ENCODE results near the gene CDC14A.

DNA sequence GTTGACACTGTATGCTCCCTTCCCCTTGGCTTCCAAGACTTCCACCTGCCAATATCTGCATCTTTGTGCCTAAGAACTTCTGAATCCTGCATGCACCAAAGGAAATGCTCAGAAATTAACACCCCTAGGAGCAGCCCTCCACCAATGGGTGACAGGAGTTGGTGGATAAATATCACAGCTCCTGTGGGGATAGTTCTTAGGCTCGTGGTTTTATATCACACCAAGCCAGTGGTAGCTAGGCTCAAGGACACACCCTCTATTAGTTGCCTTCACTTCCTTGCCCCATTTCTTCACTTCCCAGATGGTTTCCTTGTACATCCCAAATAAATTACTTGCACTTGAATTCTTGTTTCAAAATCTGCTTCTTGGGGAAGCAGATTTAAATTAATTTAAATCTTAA lies 16.9 kb upstream of the CDC14A start:
- TF ChIP-seq, protein P1, sequence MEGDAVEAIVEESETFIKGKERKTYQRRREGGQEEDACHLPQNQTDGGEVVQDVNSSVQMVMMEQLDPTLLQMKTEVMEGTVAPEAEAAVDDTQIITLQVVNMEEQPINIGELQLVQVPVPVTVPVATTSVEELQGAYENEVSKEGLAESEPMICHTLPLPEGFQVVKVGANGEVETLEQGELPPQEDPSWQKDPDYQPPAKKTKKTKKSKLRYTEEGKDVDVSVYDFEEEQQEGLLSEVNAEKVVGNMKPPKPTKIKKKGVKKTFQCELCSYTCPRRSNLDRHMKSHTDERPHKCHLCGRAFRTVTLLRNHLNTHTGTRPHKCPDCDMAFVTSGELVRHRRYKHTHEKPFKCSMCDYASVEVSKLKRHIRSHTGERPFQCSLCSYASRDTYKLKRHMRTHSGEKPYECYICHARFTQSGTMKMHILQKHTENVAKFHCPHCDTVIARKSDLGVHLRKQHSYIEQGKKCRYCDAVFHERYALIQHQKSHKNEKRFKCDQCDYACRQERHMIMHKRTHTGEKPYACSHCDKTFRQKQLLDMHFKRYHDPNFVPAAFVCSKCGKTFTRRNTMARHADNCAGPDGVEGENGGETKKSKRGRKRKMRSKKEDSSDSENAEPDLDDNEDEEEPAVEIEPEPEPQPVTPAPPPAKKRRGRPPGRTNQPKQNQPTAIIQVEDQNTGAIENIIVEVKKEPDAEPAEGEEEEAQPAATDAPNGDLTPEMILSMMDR (conservative IDR thresholded peaks at IDR 0.05; ENCODE audit: low read depth, low read length): no peak
- no peak for TF ChIP-seq EZH2 (IDR thresholded peaks at IDR 0.05; ENCODE audit: borderline replicate concordance, low read depth, low read length, poor library complexity, severe bottlenecking)
